ENCODE data around the gene KRTAP10-8. TPM values are rescaled to one million over a fixed set of nuclear protein-coding genes. Genes with fewer than 3 reads are reported as not detected.

KRTAP10-8 gene
- polyA plus RNA-seq, 1 donor, result not detected

GRCh38 chr21:44647222-44647552 lies 35.3 kb downstream of the KRTAP10-8 start:
- Histone ChIP-seq H3K27me3 (ENCODE audit: control insufficient read depth, insufficient read depth, low read length) (no peaks in the 10 kb centered on the region), H3K4me3 (ENCODE audit: low read length) (no peak overlapping the region), H3K4me1 (ENCODE audit: control insufficient read depth, insufficient read depth, low read length) (no peaks in the 10 kb centered on the region), H3K36me3 (ENCODE audit: control insufficient read depth, insufficient read depth, low read length) (no peaks in the 10 kb centered on the region), H3K9me3 (ENCODE audit: control insufficient read depth, low read depth, low read length) (no peaks in the 10 kb centered on the region), H3K27ac (ENCODE audit: low read length) (no peak overlapping the region)
- WGBS (ENCODE audit: insufficient coverage, low lambda C conversion rate), result no CpG with 5 or more reads among the region's 8 CpGs
- no peak for DNase-seq

DNA sequence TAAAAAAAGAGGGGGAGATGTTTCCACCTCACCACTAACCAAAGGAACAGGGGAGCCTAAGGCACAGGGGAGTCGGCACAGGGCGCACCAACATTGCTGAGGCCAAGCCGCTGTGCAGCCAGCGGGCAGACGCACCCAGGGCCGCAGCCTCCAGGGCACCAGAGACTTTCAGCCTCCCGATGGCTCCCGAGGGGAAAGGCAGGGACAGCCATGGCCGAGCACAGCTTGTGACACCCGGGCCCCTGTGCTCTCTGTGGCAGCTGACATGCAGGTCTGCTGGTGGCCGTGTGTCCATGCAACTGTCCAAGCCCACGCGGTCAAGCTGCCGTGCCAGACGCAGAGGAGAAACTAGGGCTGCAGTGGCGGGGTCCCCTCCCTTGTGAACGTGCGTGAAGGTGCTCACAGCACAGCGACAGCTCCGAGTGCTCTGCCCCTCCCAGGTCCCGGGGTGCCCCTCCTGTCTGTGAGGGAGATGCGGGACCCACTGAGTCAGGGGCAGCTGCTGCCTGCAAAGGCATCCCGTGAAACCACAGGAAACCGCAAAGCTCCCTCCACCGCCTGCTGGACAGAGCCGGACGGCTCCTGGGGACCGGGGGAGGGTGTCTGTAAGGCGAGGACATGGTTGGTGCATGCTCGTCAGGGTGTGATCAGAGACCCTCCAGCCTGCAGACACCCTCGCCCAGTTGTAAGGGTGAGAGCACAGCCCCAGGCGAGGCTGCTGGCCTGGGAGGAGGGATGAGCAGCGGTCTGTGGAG lies 36.9 kb downstream of the KRTAP10-8 start:
- no peaks in the 10 kb centered on the region for H3K27me3 ChIP-seq (ENCODE audit: control insufficient read depth, insufficient read depth, low read length)
- H3K4me3 ChIP-seq (ENCODE audit: low read length), result no peak overlapping the region
- H3K4me1 ChIP-seq (ENCODE audit: control insufficient read depth, insufficient read depth, low read length), result no peaks in the 10 kb centered on the region
- H3K27ac ChIP-seq (ENCODE audit: low read length), result no peak overlapping the region
- WGBS (ENCODE audit: insufficient coverage, low lambda C conversion rate), result no CpG with 5 or more reads among the region's 33 CpGs
- H3K9me3 ChIP-seq (ENCODE audit: control insufficient read depth, low read depth, low read length), result no peaks in the 10 kb centered on the region
- H3K36me3 ChIP-seq (ENCODE audit: control insufficient read depth, insufficient read depth, low read length), result no peaks in the 10 kb centered on the region
- DNase-seq, result no peak

DNA sequence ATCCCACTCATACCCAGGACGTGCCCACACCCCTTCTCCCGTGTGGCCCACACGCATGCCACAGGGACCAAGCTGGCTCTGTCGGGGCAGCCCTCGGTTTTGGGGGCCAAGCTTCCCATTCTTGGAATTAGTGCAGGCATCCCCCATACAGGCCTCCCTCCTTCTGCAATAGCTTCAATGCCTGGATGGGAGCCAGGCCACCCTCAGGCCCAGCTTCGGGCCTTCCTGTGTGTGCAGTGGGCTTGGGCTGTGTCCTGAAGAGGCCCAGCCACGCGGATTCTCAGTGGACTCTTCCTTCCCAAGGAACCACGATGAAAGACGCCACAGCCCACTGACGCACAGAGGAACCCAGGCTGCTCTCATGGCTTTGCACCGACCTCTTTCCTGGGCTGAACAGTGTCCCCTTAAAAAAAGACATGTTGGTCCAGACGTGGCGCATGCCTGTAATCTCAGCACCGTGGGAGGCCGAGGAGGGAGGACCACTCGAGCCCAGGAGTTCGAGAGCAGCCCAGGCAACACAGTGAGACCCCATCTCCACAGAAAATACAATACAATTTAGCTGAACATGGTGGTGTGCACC lies 37.7 kb downstream of the KRTAP10-8 start:
- Histone ChIP-seq H3K9me3 (ENCODE audit: control insufficient read depth, low read depth, low read length) (no peaks in the 10 kb centered on the region), H3K27ac (ENCODE audit: low read length) (no peak overlapping the region), H3K4me1 (ENCODE audit: control insufficient read depth, insufficient read depth, low read length) (no peaks in the 10 kb centered on the region), H3K36me3 (ENCODE audit: control insufficient read depth, insufficient read depth, low read length) (no peaks in the 10 kb centered on the region), H3K4me3 (ENCODE audit: low read length) (no peak overlapping the region), H3K27me3 (ENCODE audit: control insufficient read depth, insufficient read depth, low read length) (no peaks in the 10 kb centered on the region)
- DNase-seq, result no peak
- no CpG with 5 or more reads among the region's 18 CpGs for WGBS (ENCODE audit: insufficient coverage, low lambda C conversion rate)

- H3K27ac ChIP-seq (ENCODE audit: low read length), result no peak overlapping the region
- H3K4me3 ChIP-seq (ENCODE audit: low read length), result no peak overlapping the region
- no peaks in the 10 kb centered on the region for H3K27me3 ChIP-seq (ENCODE audit: control insufficient read depth, insufficient read depth, low read length)
- DNase-seq, result no peak
- H3K9me3 ChIP-seq (ENCODE audit: control insufficient read depth, low read depth, low read length), result no peaks in the 10 kb centered on the region
- no peaks in the 10 kb centered on the region for H3K36me3 ChIP-seq (ENCODE audit: control insufficient read depth, insufficient read depth, low read length)
- H3K4me1 ChIP-seq (ENCODE audit: control insufficient read depth, insufficient read depth, low read length), result no peaks in the 10 kb centered on the region
- 88% methylated on average over 7 of the region's 20 CpGs for WGBS (ENCODE audit: insufficient coverage, low lambda C conversion rate)
Observed at GRCh38 chr21:44650265-44650972, 38.5 kb downstream of the KRTAP10-8 start.

GRCh38 chr21:44650973-44651675 lies 39.2 kb downstream of the KRTAP10-8 start:
- H3K27ac ChIP-seq (ENCODE audit: low read length), result no peak overlapping the region
- no peaks in the 10 kb centered on the region for H3K9me3 ChIP-seq (ENCODE audit: control insufficient read depth, low read depth, low read length)
- H3K4me1 ChIP-seq (ENCODE audit: control insufficient read depth, insufficient read depth, low read length), result no peaks in the 10 kb centered on the region
- WGBS (ENCODE audit: insufficient coverage, low lambda C conversion rate), result no CpG with 5 or more reads among the region's 12 CpGs
- no peaks in the 10 kb centered on the region for H3K36me3 ChIP-seq (ENCODE audit: control insufficient read depth, insufficient read depth, low read length)
- no peak for DNase-seq
- no peak overlapping the region for H3K4me3 ChIP-seq (ENCODE audit: low read length)
- no peaks in the 10 kb centered on the region for H3K27me3 ChIP-seq (ENCODE audit: control insufficient read depth, insufficient read depth, low read length)

DNA sequence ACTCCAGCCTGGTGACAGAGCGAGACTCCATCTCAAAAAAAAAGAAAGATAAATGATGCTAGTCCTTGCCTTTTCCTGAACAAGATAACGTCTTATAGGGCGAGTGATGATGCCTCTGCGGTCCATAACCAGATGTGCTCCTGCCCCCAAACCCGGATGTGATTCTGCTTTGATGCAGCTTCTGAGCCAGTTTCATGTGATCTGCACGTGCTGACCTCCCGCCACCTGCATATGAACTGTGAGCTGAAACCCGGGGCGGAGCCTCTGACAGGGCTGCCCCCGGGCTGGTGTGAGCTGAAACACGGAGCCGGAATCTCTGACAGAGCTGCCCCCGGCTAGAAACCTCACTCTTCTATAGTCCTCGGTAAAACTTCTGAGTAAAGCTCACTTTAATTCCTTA lies 41.2 kb downstream of the KRTAP10-8 start:
- Histone ChIP-seq H3K4me1 (ENCODE audit: control insufficient read depth, insufficient read depth, low read length) (no peaks in the 10 kb centered on the region), H3K9me3 (ENCODE audit: control insufficient read depth, low read depth, low read length) (peaks cover 3% of the 10 kb centered on the region), H3K4me3 (ENCODE audit: low read length) (no peak overlapping the region), H3K36me3 (ENCODE audit: control insufficient read depth, insufficient read depth, low read length) (no peaks in the 10 kb centered on the region), H3K27me3 (ENCODE audit: control insufficient read depth, insufficient read depth, low read length) (no peaks in the 10 kb centered on the region), H3K27ac (ENCODE audit: low read length) (no peak overlapping the region)
- no peak for DNase-seq
- WGBS (ENCODE audit: insufficient coverage, low lambda C conversion rate), result no CpG with 5 or more reads among the region's 14 CpGs

DNA sequence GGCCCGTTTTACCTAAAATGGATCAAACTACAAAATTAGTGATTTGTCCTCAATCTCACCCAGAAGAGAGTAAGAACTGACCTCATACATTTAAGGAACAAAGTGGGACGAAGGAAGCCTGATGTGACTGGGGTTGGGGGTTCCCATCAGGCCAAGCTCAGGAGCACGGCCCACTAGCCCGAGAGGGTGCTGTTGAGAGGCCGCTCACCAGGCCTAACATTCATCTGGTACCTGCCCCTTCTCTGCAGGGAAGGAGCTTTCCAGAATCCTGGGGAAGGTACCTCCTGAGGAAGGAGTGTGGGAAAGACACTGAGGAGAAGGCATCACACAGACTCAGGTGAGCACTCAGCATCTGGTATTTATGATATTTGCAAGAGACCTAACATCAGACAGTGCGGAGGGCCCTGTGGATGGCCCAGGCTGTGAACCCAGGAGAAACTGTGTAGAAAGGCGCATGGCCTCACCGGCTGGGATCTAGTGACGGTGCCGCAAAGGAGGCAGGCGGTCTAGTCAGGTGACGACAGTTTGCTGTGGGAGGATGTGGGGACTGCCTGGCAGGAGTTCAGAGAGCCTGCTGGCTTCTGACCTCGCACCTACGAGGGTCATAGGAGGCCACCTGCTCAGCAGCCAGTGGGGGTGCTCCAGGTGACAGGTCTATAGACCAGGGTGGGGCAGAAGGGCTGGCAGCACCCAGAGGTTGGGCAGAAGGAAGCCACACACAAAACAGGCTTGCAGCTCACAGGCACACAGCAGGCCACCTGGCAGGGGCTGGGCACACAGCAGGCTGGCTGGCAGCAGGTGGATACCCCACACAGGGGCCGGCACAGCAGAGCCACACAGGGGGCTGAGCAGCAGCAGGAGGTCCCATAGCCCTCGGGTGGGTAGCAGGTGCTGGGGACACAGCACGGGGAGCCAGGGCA lies 42.0 kb downstream of the KRTAP10-8 start:
- no peaks in the 10 kb centered on the region for H3K27me3 ChIP-seq (ENCODE audit: control insufficient read depth, insufficient read depth, low read length)
- H3K27ac ChIP-seq (ENCODE audit: low read length), result no peak overlapping the region
- DNase-seq, result no peak
- H3K9me3 ChIP-seq (ENCODE audit: control insufficient read depth, low read depth, low read length), result peaks cover 3% of the 10 kb centered on the region
- no peaks in the 10 kb centered on the region for H3K4me1 ChIP-seq (ENCODE audit: control insufficient read depth, insufficient read depth, low read length)
- no peak overlapping the region for H3K4me3 ChIP-seq (ENCODE audit: low read length)
- WGBS (ENCODE audit: insufficient coverage, low lambda C conversion rate), result 100% methylated on average over 1 of the region's 17 CpGs
- H3K36me3 ChIP-seq (ENCODE audit: control insufficient read depth, insufficient read depth, low read length), result no peaks in the 10 kb centered on the region

- Histone ChIP-seq H3K4me3 (ENCODE audit: low read length) (no peak within 1 kb of the TSS), H3K27me3 (ENCODE audit: control insufficient read depth, insufficient read depth, low read length) (no peaks in the 10 kb centered on the region), H3K9me3 (ENCODE audit: control insufficient read depth, low read depth, low read length) (peaks cover 3% of the 10 kb centered on the region), H3K4me1 (ENCODE audit: control insufficient read depth, insufficient read depth, low read length) (no peaks in the 10 kb centered on the region), H3K27ac (ENCODE audit: low read length) (no peak within 1 kb of the TSS), H3K36me3 (ENCODE audit: control insufficient read depth, insufficient read depth, low read length) (no peaks in the 10 kb centered on the region)
- no CpG with 5 or more reads among the region's 9 CpGs for WGBS (ENCODE audit: insufficient coverage, low lambda C conversion rate)
- no peak for DNase-seq
Observed at GRCh38 chr21:44654576-44655175, 42.8 kb downstream of the KRTAP10-8 start, which contains the start of gene KRTAP12-4. Gene KRTAP12-4 (minus strand): TSS chr21:44654659. CDS start chr21:44654614, 45 bp downstream.

DNA sequence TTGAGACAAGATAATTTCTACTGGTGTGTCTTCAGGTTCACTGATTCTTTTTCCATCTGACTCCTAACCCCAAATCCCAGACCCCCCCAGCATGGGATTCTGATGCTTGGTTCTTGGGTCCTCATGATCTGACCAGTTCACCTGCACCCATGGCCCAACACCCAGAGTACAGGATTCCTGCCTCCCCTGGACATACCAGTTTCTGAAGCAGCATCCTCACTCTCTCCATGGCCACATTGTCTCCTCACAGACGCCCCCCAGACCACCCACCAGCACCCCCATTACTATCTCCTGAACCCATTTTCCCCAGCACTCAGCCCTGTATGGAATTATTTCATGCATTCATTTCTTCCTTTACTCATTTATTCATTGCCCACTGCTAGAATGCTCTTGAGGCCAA lies 45.0 kb downstream of the KRTAP10-8 start:
- DNase-seq, result no peak
- peaks cover 2% of the 10 kb centered on the region for H3K27me3 ChIP-seq (ENCODE audit: control insufficient read depth, insufficient read depth, low read length)
- H3K9me3 ChIP-seq (ENCODE audit: control insufficient read depth, low read depth, low read length), result peaks cover 3% of the 10 kb centered on the region
- no peak overlapping the region for H3K4me3 ChIP-seq (ENCODE audit: low read length)
- no peaks in the 10 kb centered on the region for H3K4me1 ChIP-seq (ENCODE audit: control insufficient read depth, insufficient read depth, low read length)
- no CpG with 5 or more reads among the region's 1 CpG for WGBS (ENCODE audit: insufficient coverage, low lambda C conversion rate)
- no peaks in the 10 kb centered on the region for H3K36me3 ChIP-seq (ENCODE audit: control insufficient read depth, insufficient read depth, low read length)
- no peak overlapping the region for H3K27ac ChIP-seq (ENCODE audit: low read length)
